GM12878 (cell line): Measurements from ENCODE around the gene MYL11.

Experiments
- BRCA1 ChIP-seq: IDR thresholded peaks from 2 replicates; pipeline ENCODE4 v1.6.1; 2011; ENCODE audit warnings: low read depth, low read length, improper control_type of control experiment
- EP300 ChIP-seq, 2 experiments: fragments of 150-350 bp in 1 of 2; IDR thresholded peaks; 2 replicates each; pipeline ENCODE4 v1.6.1; 2011 to 2012; ENCODE audit warnings: low read depth in 2 of 2, low read length in 2 of 2, borderline replicate concordance in 1 of 2, improper control_type of control experiment in 1 of 2, inconsistent platforms in 1 of 2; ENCODE audit not compliant: control insufficient read depth in 1 of 2
- ESRRA ChIP-seq: IDR thresholded peaks from 2 replicates; pipeline ENCODE4 v1.6.1; 2012; ENCODE audit warnings: mild to moderate bottlenecking, low read length, improper control_type of control experiment
- FOXM1 ChIP-seq: IDR thresholded peaks from 2 replicates; pipeline ENCODE4 v1.6.1; 2012; ENCODE audit warnings: low read depth, mild to moderate bottlenecking, inconsistent platforms, low read length, moderate library complexity
- LARP7 ChIP-seq: fragments of 450-650 bp; IDR thresholded peaks from 2 replicates; pipeline ENCODE4 v1.6.1; 2017; ENCODE audit warnings: mild to moderate bottlenecking
- POLR2A ChIP-seq: IDR thresholded peaks from 2 replicates; pipeline ENCODE4 v1.6.1; 2011; ENCODE audit warnings: low read depth, mild to moderate bottlenecking, low read length
- RCOR1 ChIP-seq: conservative IDR thresholded peaks from 2 replicates; pipeline ENCODE4 v1.6.1; 2012; ENCODE audit warnings: low read depth, low read length, improper control_type of control experiment
- YY1 ChIP-seq: IDR thresholded peaks from 2 replicates; pipeline ENCODE4 v1.6.1; 2011; ENCODE audit warnings: low read depth, mild to moderate bottlenecking, low read length
- ZNF274 ChIP-seq: IDR thresholded peaks from one replicate; pipeline ENCODE4 v1.8.0; 2011; ENCODE audit not compliant: insufficient read length, insufficient read depth
- TF ChIP-seq, protein P1 (sequence below): fragments of 450-650 bp; IDR thresholded peaks from 2 replicates; pipeline ENCODE4 v1.6.1; 2017; ENCODE audit warnings: antibody characterized with exemption, mild to moderate bottlenecking, moderate library complexity
- TF ChIP-seq, protein P2 (sequence below), 3 experiments: IDR thresholded peaks in 2 of 3; conservative IDR thresholded peaks in 1 of 3; 2 replicates each; pipeline ENCODE4 v1.5.1; 2011; ENCODE audit warnings: low read depth in 3 of 3, low read length in 3 of 3, mild to moderate bottlenecking in 3 of 3, control low read depth in 2 of 3, moderate library complexity in 2 of 3, inconsistent platforms in 1 of 3, mixed read lengths in 1 of 3; ENCODE audit not compliant: control insufficient read depth in 2 of 3, insufficient read depth in 1 of 3; ENCODE audit errors: extremely low read depth in 1 of 3
- TF ChIP-seq, protein P3 (sequence below): fragments of 450-650 bp; IDR thresholded peaks from 2 replicates; pipeline ENCODE4 v1.6.1; 2017; ENCODE audit warnings: mild to moderate bottlenecking

DNA sequence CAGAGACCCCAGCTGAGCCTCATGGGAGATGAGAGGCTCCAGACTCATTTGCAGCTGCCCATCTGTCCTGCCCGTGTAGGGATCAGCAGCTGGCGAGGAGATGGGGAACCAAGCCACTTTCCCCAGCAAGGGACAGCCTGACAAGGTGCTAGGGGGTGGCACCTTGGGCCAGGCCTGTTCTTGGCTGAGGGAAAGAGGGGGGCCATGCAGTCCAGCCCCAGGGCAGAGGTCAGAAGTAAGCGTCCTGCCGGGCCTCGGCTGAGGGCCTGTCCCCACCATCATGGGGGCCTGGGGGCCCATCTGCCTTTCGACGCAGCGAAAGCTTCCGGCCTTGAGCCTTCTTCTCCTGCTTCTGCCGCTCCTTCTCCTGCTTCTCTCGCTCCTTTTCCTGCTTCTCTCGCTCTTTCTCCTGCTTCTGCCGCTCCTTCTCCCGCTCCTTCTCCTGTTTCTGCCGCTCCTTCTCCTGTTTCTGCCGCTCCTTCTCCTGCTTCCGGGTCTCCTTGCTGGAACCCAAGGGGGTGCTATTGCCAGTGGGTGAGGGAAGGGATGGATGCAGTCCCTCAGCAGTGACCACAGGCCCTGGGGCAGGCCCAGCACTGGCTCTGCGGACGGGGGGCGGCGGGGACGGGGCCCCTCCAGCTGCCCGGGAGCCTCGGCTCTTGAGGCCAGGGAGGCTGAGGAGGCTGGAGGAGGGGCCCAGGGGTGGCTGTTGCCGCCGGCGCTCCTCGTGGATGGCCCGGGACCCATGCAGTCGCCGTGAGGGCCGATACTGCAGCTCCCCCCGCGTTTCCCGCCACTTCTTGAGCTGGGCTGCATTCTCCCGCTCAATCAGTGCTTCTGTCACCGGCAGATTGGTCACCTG lies 16.7 kb upstream of the MYL11 start:
- TF ChIP-seq EP300 (IDR thresholded peaks at IDR 0.05; ENCODE audit: borderline replicate concordance in 1 of 2, control insufficient read depth in 1 of 2, low read depth in 2 of 2, low read length in 2 of 2): no peak
- no peak for TF ChIP-seq LARP7
- TF ChIP-seq, protein P1, sequence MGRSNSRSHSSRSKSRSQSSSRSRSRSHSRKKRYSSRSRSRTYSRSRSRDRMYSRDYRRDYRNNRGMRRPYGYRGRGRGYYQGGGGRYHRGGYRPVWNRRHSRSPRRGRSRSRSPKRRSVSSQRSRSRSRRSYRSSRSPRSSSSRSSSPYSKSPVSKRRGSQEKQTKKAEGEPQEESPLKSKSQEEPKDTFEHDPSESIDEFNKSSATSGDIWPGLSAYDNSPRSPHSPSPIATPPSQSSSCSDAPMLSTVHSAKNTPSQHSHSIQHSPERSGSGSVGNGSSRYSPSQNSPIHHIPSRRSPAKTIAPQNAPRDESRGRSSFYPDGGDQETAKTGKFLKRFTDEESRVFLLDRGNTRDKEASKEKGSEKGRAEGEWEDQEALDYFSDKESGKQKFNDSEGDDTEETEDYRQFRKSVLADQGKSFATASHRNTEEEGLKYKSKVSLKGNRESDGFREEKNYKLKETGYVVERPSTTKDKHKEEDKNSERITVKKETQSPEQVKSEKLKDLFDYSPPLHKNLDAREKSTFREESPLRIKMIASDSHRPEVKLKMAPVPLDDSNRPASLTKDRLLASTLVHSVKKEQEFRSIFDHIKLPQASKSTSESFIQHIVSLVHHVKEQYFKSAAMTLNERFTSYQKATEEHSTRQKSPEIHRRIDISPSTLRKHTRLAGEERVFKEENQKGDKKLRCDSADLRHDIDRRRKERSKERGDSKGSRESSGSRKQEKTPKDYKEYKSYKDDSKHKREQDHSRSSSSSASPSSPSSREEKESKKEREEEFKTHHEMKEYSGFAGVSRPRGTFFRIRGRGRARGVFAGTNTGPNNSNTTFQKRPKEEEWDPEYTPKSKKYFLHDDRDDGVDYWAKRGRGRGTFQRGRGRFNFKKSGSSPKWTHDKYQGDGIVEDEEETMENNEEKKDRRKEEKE: no peak
- no peak for TF ChIP-seq ZNF274
- TF ChIP-seq, protein P2, sequence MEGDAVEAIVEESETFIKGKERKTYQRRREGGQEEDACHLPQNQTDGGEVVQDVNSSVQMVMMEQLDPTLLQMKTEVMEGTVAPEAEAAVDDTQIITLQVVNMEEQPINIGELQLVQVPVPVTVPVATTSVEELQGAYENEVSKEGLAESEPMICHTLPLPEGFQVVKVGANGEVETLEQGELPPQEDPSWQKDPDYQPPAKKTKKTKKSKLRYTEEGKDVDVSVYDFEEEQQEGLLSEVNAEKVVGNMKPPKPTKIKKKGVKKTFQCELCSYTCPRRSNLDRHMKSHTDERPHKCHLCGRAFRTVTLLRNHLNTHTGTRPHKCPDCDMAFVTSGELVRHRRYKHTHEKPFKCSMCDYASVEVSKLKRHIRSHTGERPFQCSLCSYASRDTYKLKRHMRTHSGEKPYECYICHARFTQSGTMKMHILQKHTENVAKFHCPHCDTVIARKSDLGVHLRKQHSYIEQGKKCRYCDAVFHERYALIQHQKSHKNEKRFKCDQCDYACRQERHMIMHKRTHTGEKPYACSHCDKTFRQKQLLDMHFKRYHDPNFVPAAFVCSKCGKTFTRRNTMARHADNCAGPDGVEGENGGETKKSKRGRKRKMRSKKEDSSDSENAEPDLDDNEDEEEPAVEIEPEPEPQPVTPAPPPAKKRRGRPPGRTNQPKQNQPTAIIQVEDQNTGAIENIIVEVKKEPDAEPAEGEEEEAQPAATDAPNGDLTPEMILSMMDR (IDR thresholded peaks at IDR 0.05 in 2 of 3, conservative IDR thresholded peaks at IDR 0.05 in 1 of 3; ENCODE audit: control insufficient read depth in 2 of 3, extremely low read depth in 1 of 3, insufficient read depth in 1 of 3, low read depth in 3 of 3, low read length in 3 of 3): no peak
- no peak for TF ChIP-seq ESRRA
- TF ChIP-seq POLR2A: no peak; the same call in 1 of the 2 replicates
- TF ChIP-seq YY1: no peak
- no peak for TF ChIP-seq RCOR1
- TF ChIP-seq FOXM1: no peak
- TF ChIP-seq, protein P3, sequence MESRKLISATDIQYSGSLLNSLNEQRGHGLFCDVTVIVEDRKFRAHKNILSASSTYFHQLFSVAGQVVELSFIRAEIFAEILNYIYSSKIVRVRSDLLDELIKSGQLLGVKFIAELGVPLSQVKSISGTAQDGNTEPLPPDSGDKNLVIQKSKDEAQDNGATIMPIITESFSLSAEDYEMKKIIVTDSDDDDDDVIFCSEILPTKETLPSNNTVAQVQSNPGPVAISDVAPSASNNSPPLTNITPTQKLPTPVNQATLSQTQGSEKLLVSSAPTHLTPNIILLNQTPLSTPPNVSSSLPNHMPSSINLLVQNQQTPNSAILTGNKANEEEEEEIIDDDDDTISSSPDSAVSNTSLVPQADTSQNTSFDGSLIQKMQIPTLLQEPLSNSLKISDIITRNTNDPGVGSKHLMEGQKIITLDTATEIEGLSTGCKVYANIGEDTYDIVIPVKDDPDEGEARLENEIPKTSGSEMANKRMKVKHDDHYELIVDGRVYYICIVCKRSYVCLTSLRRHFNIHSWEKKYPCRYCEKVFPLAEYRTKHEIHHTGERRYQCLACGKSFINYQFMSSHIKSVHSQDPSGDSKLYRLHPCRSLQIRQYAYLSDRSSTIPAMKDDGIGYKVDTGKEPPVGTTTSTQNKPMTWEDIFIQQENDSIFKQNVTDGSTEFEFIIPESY: no peak
- no peak for TF ChIP-seq BRCA1
